MCF 10A (cell line): ENCODE data around the gene CST3. TPM values are rescaled to one million over a fixed set of nuclear protein-coding genes. Genes with fewer than 3 reads are reported as not detected.
A peak's percentile ranks its signal among the peaks of the same experiment; 100 is the strongest.

Experiments
- BruUV-seq: library from RNA; stranded (reverse); fragments of 400-500 nt; replicated peaks from 2 replicates; lab custom pipeline; 2021; lab: Mats Ljungman, UMichigan
- CTCF ChIA-PET: fragments of 300-600 bp; sonication (Branson Sonifier 250); formaldehyde crosslinking; extraction: SDS; loops from one replicate; lab custom pipeline; 2021; ENCODE audit warnings: antibody characterized with exemption, inconsistent platforms; lab: Yijun Ruan, JAX
- POLR2A ChIA-PET: fragments of 300-600, 350-650 bp; sonication (Branson Sonifier 250); formaldehyde crosslinking; extraction: SDS; loops from one replicate; lab custom pipeline; 2020; ENCODE audit warnings: antibody characterized with exemption, inconsistent platforms; lab: Yijun Ruan, JAX
- DNase-seq: peaks from one replicate; pipeline ENCODE4 v3.0.0-alpha.2; 2018; ENCODE audit not compliant: unreplicated experiment
- H3K27ac Mint-ChIP-seq: one replicate; pipeline ENCODE4 v1.8.0; 2022; ENCODE audit warnings: mild to moderate bottlenecking, low read depth, mixed read lengths; ENCODE audit not compliant: unreplicated experiment
- H3K27me3 Mint-ChIP-seq: one replicate; pipeline ENCODE4 v1.8.0; 2022; ENCODE audit warnings: mixed read lengths; ENCODE audit not compliant: insufficient read depth, unreplicated experiment
- H3K36me3 Mint-ChIP-seq: one replicate; pipeline ENCODE4 v1.8.0; 2022; ENCODE audit warnings: mild to moderate bottlenecking, moderate library complexity, mixed read lengths; ENCODE audit not compliant: insufficient read depth, unreplicated experiment
- H3K4me1 Mint-ChIP-seq: one replicate; pipeline ENCODE4 v1.8.0; 2022; ENCODE audit warnings: mixed read lengths; ENCODE audit not compliant: insufficient read depth, unreplicated experiment
- H3K4me3 Mint-ChIP-seq: one replicate; pipeline ENCODE4 v1.8.0; 2022; ENCODE audit warnings: mild to moderate bottlenecking, moderate library complexity, mixed read lengths; ENCODE audit not compliant: unreplicated experiment
- H3K9me3 Mint-ChIP-seq: one replicate; pipeline ENCODE4 v1.8.0; 2022; ENCODE audit warnings: mixed read lengths; ENCODE audit not compliant: unreplicated experiment
- intact Hi-C: fragments of 100-400 bp; cut with micrococcal nuclease; formaldehyde crosslinking; loops from 2 replicates; pipeline ENCODE4 v1.14.1; 2022
- total RNA-seq: library from RNA; stranded (reverse); gene quantifications from 2 replicates; pipeline ENCODE4 v1.2.3, GENCODE V29; 2022
- TF ChIP-seq, protein P1 (sequence below): fragments of 200-600 bp; IDR thresholded peaks from one replicate; pipeline ENCODE4 v1.8.0; 2022; ENCODE audit warnings: antibody characterized with exemption, mild to moderate bottlenecking; ENCODE audit not compliant: unreplicated experiment

CST3 gene
- total RNA-seq, 1 experiment from 2014 or later = 303 TPM

DNA sequence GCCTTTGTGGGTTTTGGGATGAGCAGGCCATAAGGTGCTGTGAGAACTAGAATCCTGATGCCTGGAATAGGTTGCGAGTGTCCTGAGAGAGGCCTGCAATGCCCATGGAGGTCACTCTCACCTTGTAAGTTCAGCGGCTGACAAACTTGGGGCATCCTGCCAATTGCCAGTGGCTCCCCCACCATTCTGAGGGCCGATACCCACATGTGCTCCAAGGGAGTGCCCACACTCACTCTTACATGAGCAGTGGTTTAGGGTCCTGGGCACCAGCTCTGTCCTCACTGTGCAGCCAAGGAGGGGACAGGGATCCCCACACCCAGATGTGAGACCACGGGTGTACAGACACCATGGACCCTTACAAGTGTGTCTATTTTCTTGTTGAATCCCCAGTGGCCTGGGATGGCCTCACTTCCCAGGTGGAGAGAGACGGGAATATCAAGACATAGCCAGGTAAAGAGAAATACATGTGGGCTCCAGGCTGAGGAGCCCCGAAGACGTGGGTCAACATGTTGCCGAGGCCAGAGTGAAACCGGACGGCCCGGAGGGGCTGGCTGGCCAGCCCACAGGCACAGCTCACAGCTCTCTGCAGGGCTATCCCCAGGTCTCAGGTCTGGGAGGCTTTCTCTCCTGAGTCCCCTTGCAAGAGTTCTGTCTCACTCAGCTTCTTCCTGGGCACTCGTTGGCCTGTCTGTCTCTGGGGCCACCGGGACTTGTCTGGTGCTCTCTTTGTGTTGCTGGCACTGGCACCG is 30.1 kb downstream of the CST3 start:
- TF ChIP-seq, protein P1, sequence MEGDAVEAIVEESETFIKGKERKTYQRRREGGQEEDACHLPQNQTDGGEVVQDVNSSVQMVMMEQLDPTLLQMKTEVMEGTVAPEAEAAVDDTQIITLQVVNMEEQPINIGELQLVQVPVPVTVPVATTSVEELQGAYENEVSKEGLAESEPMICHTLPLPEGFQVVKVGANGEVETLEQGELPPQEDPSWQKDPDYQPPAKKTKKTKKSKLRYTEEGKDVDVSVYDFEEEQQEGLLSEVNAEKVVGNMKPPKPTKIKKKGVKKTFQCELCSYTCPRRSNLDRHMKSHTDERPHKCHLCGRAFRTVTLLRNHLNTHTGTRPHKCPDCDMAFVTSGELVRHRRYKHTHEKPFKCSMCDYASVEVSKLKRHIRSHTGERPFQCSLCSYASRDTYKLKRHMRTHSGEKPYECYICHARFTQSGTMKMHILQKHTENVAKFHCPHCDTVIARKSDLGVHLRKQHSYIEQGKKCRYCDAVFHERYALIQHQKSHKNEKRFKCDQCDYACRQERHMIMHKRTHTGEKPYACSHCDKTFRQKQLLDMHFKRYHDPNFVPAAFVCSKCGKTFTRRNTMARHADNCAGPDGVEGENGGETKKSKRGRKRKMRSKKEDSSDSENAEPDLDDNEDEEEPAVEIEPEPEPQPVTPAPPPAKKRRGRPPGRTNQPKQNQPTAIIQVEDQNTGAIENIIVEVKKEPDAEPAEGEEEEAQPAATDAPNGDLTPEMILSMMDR = no peak
- BruUV-seq = no TSS peak
- DNase-seq = no peak
- Mint-ChIP-seq H3K4me1 (no peaks in the 10 kb centered on the region), H3K27ac (no peak overlapping the region), H3K9me3 (no peaks in the 10 kb centered on the region), H3K36me3 (no peaks in the 10 kb centered on the region), H3K27me3 (no peaks in the 10 kb centered on the region), H3K4me3 (no peak overlapping the region)
- intact Hi-C loops = no loop called here
- CTCF ChIA-PET = interaction anchor here (0.5 to 17.1 kb wide), 47 partner anchors 10 to 1904 kb away, joined by 3 to 541 read pairs (median 4); partner anchors contain the start of genes CSTL1 and NAPB
- POLR2A ChIA-PET = interaction anchor here (0.8 to 4.5 kb wide), 4 partner anchors 15 to 171 kb away, joined by 3 to 16 read pairs (median 10); no protein-coding TSS in a partner anchor

DNA sequence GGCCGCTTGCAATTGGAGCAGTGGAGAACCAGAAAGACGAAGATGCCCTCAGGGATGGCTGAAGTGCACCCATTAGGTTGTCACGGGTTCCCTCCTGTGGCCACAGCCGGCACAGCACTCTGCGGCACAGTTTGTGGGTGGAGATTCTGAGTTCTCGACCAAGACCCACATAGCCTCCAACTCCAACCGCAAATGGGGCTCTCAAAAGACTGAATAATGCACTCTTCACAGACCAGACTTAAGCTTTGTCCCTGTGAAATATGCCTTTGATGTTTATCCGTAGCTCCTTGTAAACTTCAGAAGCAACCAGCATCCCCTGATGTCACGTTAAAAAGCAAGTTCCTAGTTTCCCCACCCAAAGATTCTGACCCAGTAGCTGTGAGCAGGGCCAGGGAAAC is 31.1 kb downstream of the CST3 start:
- Mint-ChIP-seq H3K27ac (peak overlapping the region; percentile 58), H3K36me3 (no peaks in the 10 kb centered on the region), H3K4me3 (no peak overlapping the region), H3K4me1 (no peaks in the 10 kb centered on the region), H3K9me3 (no peaks in the 10 kb centered on the region), H3K27me3 (no peaks in the 10 kb centered on the region)
- ChIA-PET CTCF (interaction anchor here (0.5 to 17.1 kb wide), 64 partner anchors 9 to 1903 kb away, joined by 3 to 541 read pairs (median 4); partner anchors contain the start of genes CST11, CSTL1 and NAPB), POLR2A (interaction anchor here (0.7 to 1.1 kb wide), 5 partner anchors 16 to 187 kb away, joined by 3 to 5 read pairs (median 4); no protein-coding TSS in a partner anchor)
- intact Hi-C loops = loop anchor here (1.0 kb wide), 2 partner anchors 165 to 915 kb away; no protein-coding TSS in a partner anchor
- BruUV-seq = no TSS peak
- peak; percentile 86 for DNase-seq
- TF ChIP-seq, protein P1 = peak; percentile 90

DNA sequence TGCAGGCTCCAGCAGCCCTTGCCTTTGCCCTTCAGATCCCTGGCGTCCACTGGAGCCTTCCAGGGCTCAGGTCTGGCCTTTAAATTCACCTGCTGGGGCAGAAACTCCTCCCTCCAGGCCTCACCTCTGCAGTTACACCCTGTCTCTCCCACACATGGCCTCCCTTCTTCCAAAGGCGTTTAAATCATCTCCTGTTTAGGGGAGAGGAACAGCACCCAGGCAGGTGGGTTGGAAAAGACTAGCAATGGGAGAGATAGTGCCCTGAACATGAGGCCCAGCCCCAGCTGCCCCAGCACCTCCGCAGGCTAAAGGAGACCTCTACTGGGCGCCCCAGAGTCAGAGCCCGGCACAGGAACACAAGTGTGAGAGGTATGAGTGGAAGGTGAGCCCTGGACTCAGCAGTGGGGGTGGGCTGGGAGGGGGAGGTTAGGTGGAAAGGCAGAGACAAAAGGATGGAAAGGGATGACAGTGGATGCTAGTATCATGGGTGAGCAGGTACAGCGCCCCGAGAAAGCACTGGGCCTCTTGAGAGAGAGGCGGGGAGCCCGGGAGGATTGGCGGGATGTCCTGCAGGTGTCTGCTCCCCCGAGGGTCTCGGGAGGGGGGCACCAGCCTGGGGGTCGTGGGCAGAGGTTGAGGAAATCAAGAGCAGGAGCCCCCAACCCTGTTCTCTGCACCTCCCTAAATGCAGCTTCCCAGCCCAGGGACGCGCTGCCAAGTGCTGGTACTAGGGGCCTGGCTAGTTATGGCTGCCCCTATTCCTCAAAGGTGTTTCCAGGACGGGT is 31.7 kb downstream of the CST3 start, which contains the start of gene CST9:
Gene CST9 (minus strand): TSS at position 51 of the 785 bp plus-strand sequence. CDS start 53 bp downstream, outside the sequence.
- Mint-ChIP-seq H3K4me3 (no peak within 1 kb of the TSS), H3K27ac (peak within 1 kb of the TSS; percentile 58), H3K4me1 (no peaks in the 10 kb centered on the region), H3K36me3 (no peaks in the 10 kb centered on the region), H3K9me3 (no peaks in the 10 kb centered on the region), H3K27me3 (no peaks in the 10 kb centered on the region)
- ChIA-PET CTCF (interaction anchor here (0.6 to 17.1 kb wide), 43 partner anchors 9 to 1158 kb away, joined by 3 to 541 read pairs (median 5); partner anchors contain the start of genes CST11 and CSTL1), POLR2A (interaction anchor here (1.0 to 1.1 kb wide), 3 partner anchors 17 to 163 kb away, joined by 3 to 5 read pairs (median 4); no protein-coding TSS in a partner anchor)
- DNase-seq = no peak
- TF ChIP-seq, protein P1 = no peak
- intact Hi-C loops = loop anchor here (1.0 kb wide), 2 partner anchors 165 to 915 kb away; no protein-coding TSS in a partner anchor
- BruUV-seq = no TSS peak
